RWPE1 (cell line): Measurements from ENCODE around the gene PLCL1.

Experiments used
- CTCF ChIA-PET: fragments of 350-600 bp; sonication (Branson Sonifier 250); formaldehyde crosslinking; extraction: SDS; loops from one replicate; lab custom pipeline; 2021; lab: Yijun Ruan, JAX
- POLR2A ChIA-PET: fragments of 400-600 bp; formaldehyde crosslinking; extraction: SDS; loops from one replicate; lab custom pipeline; 2020; ENCODE audit warnings: antibody characterized with exemption; ENCODE audit not compliant: low non-redundant PET; lab: Yijun Ruan, JAX
- DNase-seq: peaks from one replicate; pipeline ENCODE4 v3.0.0; 2012; ENCODE audit warnings: low spot score
- H3K27ac ChIP-seq: fragments of 450-650 bp; 2 replicates; pipeline ENCODE4 v1.5.1; 2017
- TF ChIP-seq, protein P1 (sequence below): fragments of 450-650 bp; conservative IDR thresholded peaks from 2 replicates; pipeline ENCODE4 v1.5.1; 2017; ENCODE audit warnings: low read depth, mild to moderate bottlenecking

Gene PLCL1

DNA sequence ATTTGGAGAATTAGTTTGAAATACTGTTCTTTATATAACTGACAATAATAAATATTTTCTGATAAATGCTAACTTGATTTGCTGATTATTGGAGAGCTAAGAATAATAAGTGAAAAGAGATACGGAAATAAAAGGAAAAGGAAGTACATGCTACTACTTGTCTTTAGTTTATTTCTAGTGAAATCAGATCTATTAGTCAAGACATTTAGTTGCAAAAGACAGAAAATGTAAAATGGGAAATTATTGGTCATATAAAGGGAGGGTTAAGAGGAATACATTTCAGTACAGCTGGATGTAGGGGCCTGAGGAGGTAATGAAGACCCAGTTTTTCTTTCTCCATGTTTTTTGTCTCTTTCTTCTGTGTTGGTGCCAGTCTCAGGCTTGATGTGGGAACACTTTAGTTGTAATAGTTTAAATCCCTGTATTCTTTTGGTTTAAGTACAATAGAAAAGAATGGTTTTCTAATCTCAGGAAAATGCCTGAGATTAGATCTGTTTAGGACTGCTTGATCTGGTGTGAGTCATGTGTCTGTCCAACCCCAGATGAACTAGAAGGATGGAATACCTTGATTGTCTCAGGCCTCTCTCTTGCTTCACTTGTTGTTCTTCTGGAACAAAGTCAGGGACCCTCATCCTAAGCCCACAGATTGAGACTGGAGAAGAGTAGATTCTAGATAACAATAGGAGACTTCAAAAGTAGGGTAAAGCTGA lies 58.0 kb downstream of the PLCL1 start:
- no peak overlapping the region for H3K27ac ChIP-seq
- no peak for DNase-seq
- TF ChIP-seq, protein P1, sequence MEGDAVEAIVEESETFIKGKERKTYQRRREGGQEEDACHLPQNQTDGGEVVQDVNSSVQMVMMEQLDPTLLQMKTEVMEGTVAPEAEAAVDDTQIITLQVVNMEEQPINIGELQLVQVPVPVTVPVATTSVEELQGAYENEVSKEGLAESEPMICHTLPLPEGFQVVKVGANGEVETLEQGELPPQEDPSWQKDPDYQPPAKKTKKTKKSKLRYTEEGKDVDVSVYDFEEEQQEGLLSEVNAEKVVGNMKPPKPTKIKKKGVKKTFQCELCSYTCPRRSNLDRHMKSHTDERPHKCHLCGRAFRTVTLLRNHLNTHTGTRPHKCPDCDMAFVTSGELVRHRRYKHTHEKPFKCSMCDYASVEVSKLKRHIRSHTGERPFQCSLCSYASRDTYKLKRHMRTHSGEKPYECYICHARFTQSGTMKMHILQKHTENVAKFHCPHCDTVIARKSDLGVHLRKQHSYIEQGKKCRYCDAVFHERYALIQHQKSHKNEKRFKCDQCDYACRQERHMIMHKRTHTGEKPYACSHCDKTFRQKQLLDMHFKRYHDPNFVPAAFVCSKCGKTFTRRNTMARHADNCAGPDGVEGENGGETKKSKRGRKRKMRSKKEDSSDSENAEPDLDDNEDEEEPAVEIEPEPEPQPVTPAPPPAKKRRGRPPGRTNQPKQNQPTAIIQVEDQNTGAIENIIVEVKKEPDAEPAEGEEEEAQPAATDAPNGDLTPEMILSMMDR: no peak
- CTCF ChIA-PET: interaction anchor here (0.6 kb wide), 1 partner anchor 68 kb away, joined by 3 read pairs; no protein-coding TSS in a partner anchor
- POLR2A ChIA-PET: no interaction called here

DNA sequence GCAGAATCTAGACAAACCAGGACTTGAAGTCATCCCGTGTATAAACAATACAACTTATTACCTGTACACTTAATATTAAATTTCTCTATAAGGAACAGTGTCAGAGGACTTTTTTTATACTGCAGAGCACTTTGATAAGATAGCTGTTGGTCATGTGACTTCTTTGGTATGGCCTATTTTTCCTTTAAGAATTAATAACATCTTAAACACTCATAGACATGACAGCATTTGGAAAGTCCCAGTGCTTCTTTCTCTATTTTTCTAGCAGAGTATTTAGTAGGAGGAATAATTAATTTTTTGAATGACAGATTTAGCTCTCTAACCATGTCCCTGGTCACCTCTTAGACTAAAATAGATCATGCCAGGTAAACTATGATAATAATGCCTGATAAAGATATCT lies 59.4 kb downstream of the PLCL1 start:
- no peak for DNase-seq
- CTCF ChIA-PET: no interaction called here
- POLR2A ChIA-PET: no interaction called here
- TF ChIP-seq, protein P1: no peak
- no peak overlapping the region for H3K27ac ChIP-seq

DNA sequence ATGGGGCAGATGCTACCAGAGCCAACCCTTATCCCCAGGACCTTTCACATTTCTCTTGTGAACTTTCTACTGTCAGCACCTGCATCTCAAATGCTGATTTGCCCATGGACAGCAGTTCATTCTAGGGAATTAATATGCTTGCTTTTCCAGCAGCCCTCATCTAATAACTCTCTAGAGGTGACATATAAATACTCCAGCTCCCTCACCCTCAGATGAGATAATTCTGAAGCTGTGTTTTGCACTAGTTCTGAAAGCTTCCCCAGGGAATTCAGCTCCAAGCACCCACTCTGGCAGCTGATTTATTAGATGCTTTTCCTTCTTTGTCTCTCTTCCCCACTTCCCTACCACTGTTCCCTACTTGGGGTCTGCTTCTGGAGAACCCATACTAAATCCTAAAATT lies 62.1 kb downstream of the PLCL1 start:
- CTCF ChIA-PET: no interaction called here
- TF ChIP-seq, protein P1: no peak
- no peak overlapping the region for H3K27ac ChIP-seq
- POLR2A ChIA-PET: no interaction called here
- DNase-seq: no peak

DNA sequence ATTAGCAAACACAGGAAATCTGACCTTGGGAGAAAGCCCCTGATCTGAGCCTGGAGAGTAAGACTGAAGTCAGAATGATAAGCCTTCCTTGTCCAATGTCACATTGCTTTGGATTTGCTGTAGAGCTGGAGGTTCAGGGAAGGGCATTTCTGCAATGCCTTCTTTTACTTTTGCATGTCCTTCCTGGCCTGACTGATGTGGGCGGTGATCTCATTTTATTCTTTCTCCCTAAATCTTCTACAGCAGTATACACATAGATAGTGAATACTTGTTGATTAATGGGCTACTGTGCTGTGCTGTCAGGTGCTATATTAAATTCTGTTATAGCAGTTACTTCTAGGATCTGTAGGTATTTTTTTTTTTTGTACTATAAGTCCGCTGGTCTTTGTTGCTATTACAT lies 62.6 kb downstream of the PLCL1 start:
- ChIA-PET CTCF (no interaction called here), POLR2A (no interaction called here)
- DNase-seq: no peak
- H3K27ac ChIP-seq: no peak overlapping the region
- TF ChIP-seq, protein P1: no peak

DNA sequence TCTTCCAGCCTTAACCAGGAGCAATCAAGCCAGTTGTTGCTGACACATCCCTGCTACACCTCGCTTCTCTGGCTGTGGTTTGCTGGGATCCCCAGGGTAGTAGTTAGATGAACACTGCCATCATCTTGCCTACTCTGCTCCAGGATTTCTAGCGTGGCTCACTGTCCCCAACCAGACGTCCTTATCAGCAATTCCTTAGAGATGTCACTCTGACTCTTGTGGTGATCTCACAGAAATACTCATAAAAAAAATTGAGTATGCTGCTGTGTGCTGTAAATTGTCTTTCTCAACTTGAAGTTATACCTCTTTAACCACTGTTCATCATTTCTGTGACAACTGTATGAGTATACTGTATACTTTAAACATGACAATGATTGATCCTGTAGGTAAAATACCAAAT lies 63.2 kb downstream of the PLCL1 start:
- no peak overlapping the region for H3K27ac ChIP-seq
- CTCF ChIA-PET: interaction anchor here (1.0 kb wide), 1 partner anchor 429 kb away, joined by 3 read pairs; no protein-coding TSS in a partner anchor
- POLR2A ChIA-PET: no interaction called here
- TF ChIP-seq, protein P1: no peak
- DNase-seq: no peak

DNA sequence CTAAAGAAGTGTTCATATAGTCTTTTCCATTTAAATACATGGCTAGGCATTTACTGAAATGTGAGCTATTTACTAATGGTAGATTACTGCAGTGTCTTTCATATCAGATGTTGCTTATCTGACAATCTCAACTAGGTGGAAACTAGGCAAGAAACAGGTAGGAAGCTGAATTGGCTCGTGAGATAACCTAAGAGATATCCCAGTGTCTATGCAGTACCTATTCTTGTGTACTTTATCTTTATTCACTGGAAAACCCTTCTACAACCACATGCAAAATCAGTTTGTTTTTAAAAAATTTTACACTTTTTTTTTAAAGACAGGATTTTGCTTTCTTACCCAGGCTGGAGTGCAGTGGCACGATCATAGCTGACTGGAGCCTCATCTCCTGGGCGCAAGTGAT lies 63.8 kb downstream of the PLCL1 start:
- ChIA-PET POLR2A (no interaction called here), CTCF (interaction anchor here (0.6 to 1.0 kb wide), 2 partner anchors 429 to 520 kb away, joined by 3 to 4 read pairs; no protein-coding TSS in a partner anchor)
- TF ChIP-seq, protein P1: no peak
- DNase-seq: no peak
- H3K27ac ChIP-seq: no peak overlapping the region
